Gastrocnemius medialis (tissue), 4 donors: ENCODE data around the gene EXOG. TPM values are rescaled to one million over a fixed set of nuclear protein-coding genes. Genes with fewer than 3 reads are reported as not detected.

Experiments
- ATAC-seq, 2 donors: fragments of 150-250 bp; one replicate each; pipeline ENCODE4 v1.9.1; 2016
- DNase-seq, 2 donors: peaks; one replicate each; pipeline ENCODE4 v3.0.0-alpha.2; 2019
- H3K27ac ChIP-seq, 4 donors: fragments of 200-600 bp; sonication (generic); 1 replicate in 1 of 4; 2 replicates in 3 of 4; pipeline ENCODE4 v1.5.1; 2016 to 2018; ENCODE audit warnings: mild to moderate bottlenecking in 2 of 4, moderate library complexity in 1 of 4
- H3K27me3 ChIP-seq, 3 donors: fragments of 200-600 bp; sonication (generic) in 2 of 3; 1 replicate in 1 of 3; 2 replicates in 2 of 3; pipeline versions ENCODE4 v1.5.1 to v1.6.0; 2016 to 2019; ENCODE audit warnings: mild to moderate bottlenecking in 1 of 3, moderate library complexity in 1 of 3
- H3K36me3 ChIP-seq, 2 donors: fragments of 200-600 bp; sonication (generic) in 1 of 2; one replicate each; pipeline ENCODE4 v1.5.1; 2017 to 2018
- H3K4me1 ChIP-seq, 2 donors: fragments of 200-600 bp; sonication (generic) in 1 of 2; one replicate each; pipeline ENCODE4 v1.5.1; 2016 to 2017; ENCODE audit warnings: mild to moderate bottlenecking in 2 of 2
- H3K4me3 ChIP-seq, 4 donors: fragments of 200-600 bp; sonication (generic) in 3 of 4; 1 replicate in 1 of 4; 2 replicates in 3 of 4; pipeline ENCODE4 v1.5.1; 2016 to 2019; ENCODE audit warnings: mild to moderate bottlenecking in 2 of 4
- H3K9me3 ChIP-seq, 3 donors: fragments of 200-600 bp; sonication (generic) in 2 of 3; 1 replicate in 1 of 3; 2 replicates in 2 of 3; pipeline ENCODE4 v1.5.1; 2016 to 2019
- CTCF ChIP-seq, 5 experiments: fragments of 450-650 bp in 3 of 5; fragments of 200-600 bp in 2 of 5; sonication (generic) in 2 of 5; IDR thresholded peaks in 4 of 5; conservative IDR thresholded peaks in 1 of 5; 1 replicate in 4 of 5; 2 replicates in 1 of 5; pipeline ENCODE4 v1.5.1; 2016 to 2019; ENCODE audit warnings: antibody characterized with exemption in 5 of 5, mild to moderate bottlenecking in 3 of 5, moderate library complexity in 3 of 5
- POLR2A ChIP-seq, 2 donors: fragments of 450-650 bp; IDR thresholded peaks; one replicate each; pipeline ENCODE4 v1.6.1; 2017; ENCODE audit warnings: antibody characterized with exemption in 2 of 2, mild to moderate bottlenecking in 2 of 2, moderate library complexity in 2 of 2
- in situ Hi-C, 4 donors: fragments of 200-750 bp; cut with MboI; loops; one replicate each; pipeline versions ENCODE4 v1.15.0 to v1.8.0; 2017; ENCODE audit warnings: low sequenced_read_pairs in 4 of 4
- intact Hi-C: fragments of 100-400 bp; cut with DNase I; formaldehyde crosslinking; loops from one replicate; pipeline ENCODE4 v1.15.1; 2023; ENCODE audit warnings: low total_unique reads
- total RNA-seq, 4 donors: library from RNA; depleted of rRNA; stranded (reverse); fragments of >200 nt; gene quantifications; one replicate each; pipeline versions ENCODE4 v1.1.0 to v1.2.3, GENCODE V29; 2016

Gene EXOG
- total RNA-seq, 4 donors from 2014 or later: 1.6 to 6.5 (median 2.2) TPM

GRCh38 chr3:38563070-38563885 is 67.1 kb downstream of the EXOG start:
- no peak for TF ChIP-seq CTCF (IDR thresholded peaks at IDR 0.05 in 4 of 5, conservative IDR thresholded peaks at IDR 0.05 in 1 of 5)
- in situ Hi-C loops: no loop called here
- no peaks in the 10 kb centered on the region for H3K9me3 ChIP-seq
- DNase-seq (peak in 1 of 2 donors; percentile 5), ATAC-seq (no peak)
- intact Hi-C loops: no loop called here
- H3K27me3 ChIP-seq: no peaks in the 10 kb centered on the region
- H3K4me1 ChIP-seq: no peaks in the 10 kb centered on the region
- no peak overlapping the region for H3K27ac ChIP-seq
- H3K36me3 ChIP-seq: no peaks in the 10 kb centered on the region
- H3K4me3 ChIP-seq: no peak overlapping the region

GRCh38 chr3:38563886-38564270 is 67.7 kb downstream of the EXOG start:
- in situ Hi-C loops: no loop called here
- DNase-seq: peak in 1 of 2 donors; percentile 4
- TF ChIP-seq POLR2A (IDR thresholded peaks at IDR 0.05): no peak
- TF ChIP-seq CTCF (IDR thresholded peaks at IDR 0.05 in 4 of 5, conservative IDR thresholded peaks at IDR 0.05 in 1 of 5): no peak
- Histone ChIP-seq H3K4me1 (no peaks in the 10 kb centered on the region), H3K27me3 (no peaks in the 10 kb centered on the region), H3K4me3 (no peak overlapping the region), H3K9me3 (no peaks in the 10 kb centered on the region), H3K36me3 (no peaks in the 10 kb centered on the region), H3K27ac (no peak overlapping the region)
- no peak for ATAC-seq
- intact Hi-C loops: no loop called here

- Histone ChIP-seq H3K27me3 (no peaks in the 10 kb centered on the region), H3K9me3 (no peaks in the 10 kb centered on the region), H3K27ac (no peak overlapping the region), H3K36me3 (no peaks in the 10 kb centered on the region), H3K4me1 (no peaks in the 10 kb centered on the region), H3K4me3 (no peak overlapping the region)
- ATAC-seq (no peak), DNase-seq (peak in 1 of 2 donors; percentile 6)
- in situ Hi-C loops (no loop called here), intact Hi-C loops (no loop called here)
- TF ChIP-seq POLR2A (IDR thresholded peaks at IDR 0.05) (no peak), CTCF (IDR thresholded peaks at IDR 0.05 in 4 of 5, conservative IDR thresholded peaks at IDR 0.05 in 1 of 5) (no peak)
These were observed 68.6 kb downstream of the EXOG start for GRCh38 chr3:38564631-38565338.

- in situ Hi-C loops: no loop called here
- Histone ChIP-seq H3K27ac (no peak overlapping the region), H3K4me3 (no peak overlapping the region), H3K9me3 (no peaks in the 10 kb centered on the region), H3K36me3 (no peaks in the 10 kb centered on the region), H3K27me3 (no peaks in the 10 kb centered on the region), H3K4me1 (no peaks in the 10 kb centered on the region)
- DNase-seq (peak in 1 of 2 donors; percentile 5), ATAC-seq (no peak)
- no peak for TF ChIP-seq POLR2A (IDR thresholded peaks at IDR 0.05)
- TF ChIP-seq CTCF (IDR thresholded peaks at IDR 0.05 in 4 of 5, conservative IDR thresholded peaks at IDR 0.05 in 1 of 5): no peak
- intact Hi-C loops: no loop called here
These were observed 69.4 kb downstream of the EXOG start for GRCh38 chr3:38565339-38566214.
